Measurements from ENCODE around the gene ZBTB20. TPM values are rescaled to one million over a fixed set of nuclear protein-coding genes. Genes with fewer than 3 reads are reported as not detected.

The ZBTB20 gene
- total RNA-seq, 1 donor from 2014 or later = 62.0 TPM

GRCh38 chr3:114707252-114707860, 439.7 kb downstream of the ZBTB20 start:
- no peak for TF ChIP-seq CTCF (IDR thresholded peaks at IDR 0.05; ENCODE audit: borderline replicate concordance)
- Histone ChIP-seq H3K27me3 (ENCODE audit: low read depth) (no peaks in the 10 kb centered on the region), H3K4me1 (peaks cover 58% of the 10 kb centered on the region), H3K27ac (replicated peaks) (no peak overlapping the region), H3K4me3 (no peak overlapping the region), H3K9me3 (replicated peaks) (no peaks in the 10 kb centered on the region), H3K36me3 (no peaks in the 10 kb centered on the region)
- DNase-seq = no peak
- intact Hi-C loops (cut with micrococcal nuclease) = no loop called here

GRCh38 chr3:114706591-114707232, 440.4 kb downstream of the ZBTB20 start:
- TF ChIP-seq CTCF (IDR thresholded peaks at IDR 0.05; ENCODE audit: borderline replicate concordance) = no peak
- Histone ChIP-seq H3K27ac (replicated peaks) (peak overlapping the region; percentile 10), H3K27me3 (ENCODE audit: low read depth) (no peaks in the 10 kb centered on the region), H3K4me3 (no peak overlapping the region), H3K4me1 (peaks cover 58% of the 10 kb centered on the region), H3K36me3 (no peaks in the 10 kb centered on the region), H3K9me3 (replicated peaks) (no peaks in the 10 kb centered on the region)
- no peak for DNase-seq
- intact Hi-C loops (cut with micrococcal nuclease) = no loop called here

GRCh38 chr3:114700637-114701234, 446.4 kb downstream of the ZBTB20 start:
- Histone ChIP-seq H3K4me3 (no peak overlapping the region), H3K36me3 (no peaks in the 10 kb centered on the region), H3K9me3 (replicated peaks) (no peaks in the 10 kb centered on the region), H3K27ac (replicated peaks) (no peak overlapping the region), H3K27me3 (ENCODE audit: low read depth) (no peaks in the 10 kb centered on the region), H3K4me1 (peaks cover 39% of the 10 kb centered on the region)
- TF ChIP-seq CTCF (IDR thresholded peaks at IDR 0.05; ENCODE audit: borderline replicate concordance) = no peak
- DNase-seq = no peak
- intact Hi-C loops (cut with micrococcal nuclease) = no loop called here

GRCh38 chr3:114698146-114699105, 448.7 kb downstream of the ZBTB20 start:
- H3K27ac ChIP-seq (replicated peaks) = no peak overlapping the region
- H3K27me3 ChIP-seq (ENCODE audit: low read depth) = no peaks in the 10 kb centered on the region
- H3K36me3 ChIP-seq = no peaks in the 10 kb centered on the region
- H3K4me3 ChIP-seq = no peak overlapping the region
- no peak for TF ChIP-seq CTCF (IDR thresholded peaks at IDR 0.05; ENCODE audit: borderline replicate concordance)
- H3K9me3 ChIP-seq (replicated peaks) = no peaks in the 10 kb centered on the region
- intact Hi-C loops (cut with micrococcal nuclease) = no loop called here
- peaks cover 16% of the 10 kb centered on the region for H3K4me1 ChIP-seq
- DNase-seq = no peak

GRCh38 chr3:114697401-114697800, 449.7 kb downstream of the ZBTB20 start:
- H3K9me3 ChIP-seq (replicated peaks) = no peaks in the 10 kb centered on the region
- intact Hi-C loops (cut with micrococcal nuclease) = no loop called here
- no peak for TF ChIP-seq CTCF (IDR thresholded peaks at IDR 0.05; ENCODE audit: borderline replicate concordance)
- H3K4me3 ChIP-seq = no peak overlapping the region
- no peaks in the 10 kb centered on the region for H3K36me3 ChIP-seq
- peaks cover 14% of the 10 kb centered on the region for H3K4me1 ChIP-seq
- no peak overlapping the region for H3K27ac ChIP-seq (replicated peaks)
- no peak for DNase-seq
- H3K27me3 ChIP-seq (ENCODE audit: low read depth) = no peaks in the 10 kb centered on the region
